GM12873 (cell line): ENCODE data around the gene QRICH1.

Source experiments
- CTCF ChIP-seq: IDR thresholded peaks from 2 replicates; pipeline ENCODE4 v1.5.1; 2012; ENCODE audit warnings: low read depth, mild to moderate bottlenecking, moderate library complexity, low read length, control low read depth; ENCODE audit not compliant: insufficient read depth; ENCODE audit errors: missing control alignments

QRICH1 gene

GRCh38 chr3:49122451-49122850 lies 28.6 kb upstream of the QRICH1 start:
- TF ChIP-seq CTCF, result no peak

DNA sequence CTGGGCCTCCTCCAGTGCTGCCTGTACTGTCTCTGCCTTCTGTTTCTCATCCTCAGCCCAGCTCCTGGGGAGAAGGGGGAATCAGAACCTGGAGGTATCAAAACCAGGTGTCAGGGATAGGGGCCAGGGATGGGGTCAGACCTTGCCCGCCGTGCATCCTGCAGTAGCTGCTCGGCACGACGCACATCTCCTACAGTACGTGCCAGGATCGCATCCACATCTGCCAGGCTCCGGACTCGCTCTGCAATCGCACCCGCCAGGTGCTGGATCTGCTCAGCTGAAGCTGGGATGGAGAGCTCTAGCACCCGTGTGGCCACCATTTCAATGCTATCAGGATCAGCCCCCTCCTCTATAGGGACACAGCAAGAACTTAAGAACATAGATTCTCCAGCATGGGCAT lies 28.2 kb upstream of the QRICH1 start:
- no peak for TF ChIP-seq CTCF

DNA sequence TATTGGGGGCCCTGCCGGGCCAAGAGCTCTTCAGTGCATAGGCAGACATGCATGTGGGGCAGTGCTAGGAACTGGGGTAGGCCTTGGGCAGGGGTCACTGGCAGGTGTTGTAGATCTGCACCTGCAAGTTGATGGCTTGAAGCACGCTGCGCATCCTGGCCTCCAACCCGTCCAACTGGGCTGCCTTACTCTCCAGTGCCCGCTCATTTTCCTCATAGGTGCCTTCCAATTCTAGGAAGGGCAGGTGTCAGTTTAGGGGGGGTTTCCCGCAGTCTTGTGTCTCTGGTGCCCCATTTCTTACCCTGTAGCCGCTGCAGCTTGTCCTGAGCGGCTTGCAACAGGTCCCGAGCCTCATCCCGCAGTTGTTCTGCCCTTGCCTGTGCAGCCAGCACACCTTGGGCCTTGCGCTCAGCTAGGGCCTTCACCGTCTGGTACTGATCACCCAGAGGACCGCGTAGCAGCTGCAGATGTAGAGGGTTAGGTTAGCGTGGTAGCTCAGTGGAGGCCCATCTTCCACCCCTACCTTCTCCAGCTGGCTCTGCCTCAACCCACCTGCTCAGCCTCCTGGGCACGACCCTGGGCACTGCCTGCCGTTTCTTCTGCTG lies 27.4 kb upstream of the QRICH1 start:
- no peak for TF ChIP-seq CTCF

GRCh38 chr3:49120438-49121131 lies 26.7 kb upstream of the QRICH1 start, which contains the start of gene USP19:
Gene USP19, minus strand, starts transcription at chr3:49120823. Its CDS starts 1,678 bp downstream, at chr3:49119145.
- TF ChIP-seq CTCF, result no peak

GRCh38 chr3:49120096-49120437 lies 26.2 kb upstream of the QRICH1 start:
- no peak for TF ChIP-seq CTCF

DNA sequence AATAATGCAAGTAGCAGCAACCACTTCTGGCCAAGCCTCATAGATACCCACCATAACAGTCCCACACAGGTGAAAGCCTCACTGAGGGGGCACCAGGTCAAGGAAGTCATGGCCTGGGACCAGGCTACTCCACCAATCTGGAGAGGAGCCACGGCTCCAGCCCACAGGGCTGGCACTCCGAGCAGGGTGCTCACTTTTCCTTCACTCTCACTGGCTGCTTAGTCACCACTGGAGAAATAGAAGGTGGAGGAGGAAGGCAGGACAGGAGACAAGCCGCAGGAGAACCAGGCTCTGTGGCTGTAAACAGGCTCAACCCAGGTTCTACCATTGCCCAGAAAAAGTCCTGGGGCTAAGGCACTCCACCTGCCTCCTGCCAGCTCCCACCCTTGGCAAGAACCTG lies 25.6 kb upstream of the QRICH1 start:
- no peak for TF ChIP-seq CTCF

GRCh38 chr3:49119036-49119435 lies 25.2 kb upstream of the QRICH1 start:
- no peak for TF ChIP-seq CTCF
